DOHH2 (cell line): Measurements from ENCODE around the gene ZDHHC17.

Experiments used
- H3F3A ChIP-seq: fragments of 200-600 bp; sonication (generic), shearing (Covaris generic); 2 replicates; pipeline ENCODE4 v1.6.0; 2016; ENCODE audit warnings: antibody characterized with exemption, mild to moderate bottlenecking; ENCODE audit not compliant: control insufficient read depth, insufficient read depth
- H3K27ac ChIP-seq: fragments of 200-600 bp; sonication (generic); 2 replicates; pipeline ENCODE4 v1.5.1; 2014; ENCODE audit warnings: low read depth, mild to moderate bottlenecking, low read length, moderate library complexity
- H3K27me3 ChIP-seq: fragments of 200-600 bp; sonication (generic); 2 replicates; pipeline ENCODE4 v1.6.1; 2014; ENCODE audit warnings: mild to moderate bottlenecking, low read length, mixed read lengths; ENCODE audit not compliant: control insufficient read depth
- H3K36me3 ChIP-seq: fragments of 200-600 bp; sonication (generic); 2 replicates; pipeline ENCODE4 v1.6.1; 2014; ENCODE audit warnings: mild to moderate bottlenecking, low read length, moderate library complexity, mixed read lengths; ENCODE audit not compliant: control insufficient read depth
- H3K4me1 ChIP-seq: fragments of 200-600 bp; sonication (generic); 2 replicates; pipeline ENCODE4 v1.6.1; 2014; ENCODE audit warnings: mild to moderate bottlenecking, low read length, mixed read lengths; ENCODE audit not compliant: control insufficient read depth
- H3K4me2 ChIP-seq: fragments of 200-600 bp; sonication (generic); 2 replicates; pipeline ENCODE4 v1.6.0; 2014; ENCODE audit warnings: mild to moderate bottlenecking, low read length, moderate library complexity
- H3K4me3 ChIP-seq: fragments of 200-600 bp; sonication (generic); 2 replicates; pipeline ENCODE4 v1.5.1; 2014; ENCODE audit warnings: mild to moderate bottlenecking, low read length, mixed read lengths
- H3K79me2 ChIP-seq: fragments of 200-600 bp; sonication (generic); 2 replicates; pipeline ENCODE4 v1.6.1; 2014; ENCODE audit warnings: mild to moderate bottlenecking, low read length, mixed read lengths; ENCODE audit not compliant: control insufficient read depth
- H3K9me2 ChIP-seq: fragments of 200-600 bp; sonication (generic); replicated peaks from 2 replicates; pipeline ENCODE4 v1.6.1; 2014; ENCODE audit warnings: mild to moderate bottlenecking, low read length, mixed read lengths; ENCODE audit not compliant: control insufficient read depth
- H3K9me3 ChIP-seq: fragments of 200-600 bp; sonication (generic); 2 replicates; pipeline ENCODE4 v1.6.1; 2014; ENCODE audit warnings: antibody characterized with exemption, low read length, mixed read lengths; ENCODE audit not compliant: control insufficient read depth, insufficient read depth
- H4K20me1 ChIP-seq: fragments of 200-600 bp; sonication (generic); 2 replicates; pipeline ENCODE4 v1.6.0; 2014; ENCODE audit warnings: low read depth, mild to moderate bottlenecking, antibody characterized with exemption, low read length, moderate library complexity; ENCODE audit not compliant: control insufficient read depth, insufficient read depth
- CTCF ChIP-seq: fragments of 200-600 bp; sonication (generic); IDR thresholded peaks from one replicate; pipeline ENCODE4 v1.5.1; 2014; ENCODE audit warnings: antibody characterized with exemption, mild to moderate bottlenecking, low read depth, low read length; ENCODE audit not compliant: poor library complexity, severe bottlenecking
- EZH2phosphoT487 ChIP-seq: fragments of 200-600 bp; sonication (generic); IDR thresholded peaks from 2 replicates; pipeline ENCODE4 v1.6.1; 2017; ENCODE audit warnings: borderline replicate concordance, mild to moderate bottlenecking, antibody characterized with exemption, low read length, moderate library complexity, mixed read lengths

Gene ZDHHC17

GRCh38 chr12:76860256-76860655 is 96.3 kb downstream of the ZDHHC17 start:
- H3K9me3 ChIP-seq, result no peaks in the 10 kb centered on the region
- H4K20me1 ChIP-seq, result no peaks in the 10 kb centered on the region
- TF ChIP-seq CTCF, result no peak
- TF ChIP-seq EZH2phosphoT487, result no peak
- no peak overlapping the region for H3K27ac ChIP-seq
- no peaks in the 10 kb centered on the region for H3K79me2 ChIP-seq
- no peaks in the 10 kb centered on the region for H3K9me2 ChIP-seq
- no peaks in the 10 kb centered on the region for H3K36me3 ChIP-seq
- H3K4me3 ChIP-seq, result no peak overlapping the region
- H3F3A ChIP-seq, result no peaks in the 10 kb centered on the region
- H3K4me2 ChIP-seq, result no peak overlapping the region
- no peaks in the 10 kb centered on the region for H3K4me1 ChIP-seq
- no peaks in the 10 kb centered on the region for H3K27me3 ChIP-seq

GRCh38 chr12:76863005-76863670 is 99.2 kb downstream of the ZDHHC17 start:
- Histone ChIP-seq H3F3A (no peaks in the 10 kb centered on the region), H3K4me1 (no peaks in the 10 kb centered on the region), H3K36me3 (no peaks in the 10 kb centered on the region), H3K9me2 (no peaks in the 10 kb centered on the region), H4K20me1 (no peaks in the 10 kb centered on the region), H3K27me3 (no peaks in the 10 kb centered on the region), H3K9me3 (no peaks in the 10 kb centered on the region), H3K4me2 (no peak overlapping the region), H3K4me3 (no peak overlapping the region), H3K27ac (no peak overlapping the region), H3K79me2 (no peaks in the 10 kb centered on the region)
- no peak for TF ChIP-seq CTCF
- TF ChIP-seq EZH2phosphoT487, result no peak

- no peak for TF ChIP-seq EZH2phosphoT487
- TF ChIP-seq CTCF, result no peak
- Histone ChIP-seq H3K4me1 (no peaks in the 10 kb centered on the region), H3K36me3 (no peaks in the 10 kb centered on the region), H3F3A (no peaks in the 10 kb centered on the region), H3K9me3 (no peaks in the 10 kb centered on the region), H3K27ac (no peak overlapping the region), H3K27me3 (no peaks in the 10 kb centered on the region), H3K79me2 (no peaks in the 10 kb centered on the region), H3K4me2 (no peak overlapping the region), H4K20me1 (no peaks in the 10 kb centered on the region), H3K9me2 (no peaks in the 10 kb centered on the region), H3K4me3 (no peak overlapping the region)
Measured at GRCh38 chr12:76863837-76864236, 99.9 kb downstream of the ZDHHC17 start.
